DND-41 (cell line): ENCODE measurements around the gene PACS2.

Experiments
- EZH2 ChIP-seq: IDR thresholded peaks from 3 replicates; pipeline ENCODE4 v1.6.1; 2012; ENCODE audit warnings: borderline replicate concordance, low read depth, mild to moderate bottlenecking, moderate library complexity, low read length, inconsistent platforms; ENCODE audit not compliant: severe bottlenecking
- TF ChIP-seq, protein P1 (sequence below): IDR thresholded peaks from 2 replicates; pipeline ENCODE4 v1.5.1; 2012; ENCODE audit warnings: borderline replicate concordance, low read length, moderate library complexity, mild to moderate bottlenecking; ENCODE audit not compliant: poor library complexity, severe bottlenecking; ENCODE audit errors: extremely low read depth

- TF ChIP-seq, protein P1, sequence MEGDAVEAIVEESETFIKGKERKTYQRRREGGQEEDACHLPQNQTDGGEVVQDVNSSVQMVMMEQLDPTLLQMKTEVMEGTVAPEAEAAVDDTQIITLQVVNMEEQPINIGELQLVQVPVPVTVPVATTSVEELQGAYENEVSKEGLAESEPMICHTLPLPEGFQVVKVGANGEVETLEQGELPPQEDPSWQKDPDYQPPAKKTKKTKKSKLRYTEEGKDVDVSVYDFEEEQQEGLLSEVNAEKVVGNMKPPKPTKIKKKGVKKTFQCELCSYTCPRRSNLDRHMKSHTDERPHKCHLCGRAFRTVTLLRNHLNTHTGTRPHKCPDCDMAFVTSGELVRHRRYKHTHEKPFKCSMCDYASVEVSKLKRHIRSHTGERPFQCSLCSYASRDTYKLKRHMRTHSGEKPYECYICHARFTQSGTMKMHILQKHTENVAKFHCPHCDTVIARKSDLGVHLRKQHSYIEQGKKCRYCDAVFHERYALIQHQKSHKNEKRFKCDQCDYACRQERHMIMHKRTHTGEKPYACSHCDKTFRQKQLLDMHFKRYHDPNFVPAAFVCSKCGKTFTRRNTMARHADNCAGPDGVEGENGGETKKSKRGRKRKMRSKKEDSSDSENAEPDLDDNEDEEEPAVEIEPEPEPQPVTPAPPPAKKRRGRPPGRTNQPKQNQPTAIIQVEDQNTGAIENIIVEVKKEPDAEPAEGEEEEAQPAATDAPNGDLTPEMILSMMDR, result peak; percentile 12
- TF ChIP-seq EZH2, result no peak
These were observed 23.8 kb upstream of the PACS2 start for GRCh38 chr14:105290621-105291346.
